ENCODE data around the gene TAS2R16. TPM values are rescaled to one million over a fixed set of nuclear protein-coding genes. Genes with fewer than 3 reads are reported as not detected.
"Not testable (repeated sequence)": the region's sequence is repeated elsewhere in the genome, so short reads cannot be mapped to it uniquely, and the experiment has no call there.

Gene TAS2R16
- total and polyA plus RNA-seq, 2 experiments from 2014 or later = not detected

GRCh38 chr7:122970740-122971725, 24.5 kb downstream of the TAS2R16 start:
- no peak for TF ChIP-seq EZH2phosphoT487 (IDR thresholded peaks at IDR 0.05; ENCODE audit: insufficient read depth, low read depth)
- TF ChIP-seq EZH2 (IDR thresholded peaks at IDR 0.05; ENCODE audit: insufficient read depth, poor library complexity, severe bottlenecking) = no peak
- Histone ChIP-seq H3K27ac (no peak overlapping the region), H3K4me2 (ENCODE audit: unreplicated experiment) (no peak overlapping the region), H3K4me1 (ENCODE audit: insufficient read depth) (no peaks in the 10 kb centered on the region), H2AFZ (no peak overlapping the region), H3K27me3 (replicated peaks; ENCODE audit: insufficient read depth) (no peaks in the 10 kb centered on the region), H3F3A (ENCODE audit: insufficient read depth) (no peaks in the 10 kb centered on the region), H3K4me3 (no peak overlapping the region), H3K9me3 (ENCODE audit: low read depth) (no peaks in the 10 kb centered on the region), H3K79me2 (ENCODE audit: insufficient read depth) (no peaks in the 10 kb centered on the region), H4K20me1 (ENCODE audit: insufficient read depth) (no peaks in the 10 kb centered on the region), H3K9ac (no peak overlapping the region), H3K9me2 (ENCODE audit: insufficient read depth) (no peaks in the 10 kb centered on the region), H3K36me3 (ENCODE audit: low read depth) (no peaks in the 10 kb centered on the region)
- 11 to 15% methylated on average over 5 to 6 of the region's 6 CpGs for WGBS, 2 experiments (ENCODE audit: low coverage in 1 of 2, low lambda C conversion rate in 2 of 2, missing lambda C conversion rate in 2 of 2)
- in situ Hi-C loops (cut with MboI) = no loop called here
- DNase-seq = no peak

- no peaks in the 10 kb centered on the region for H3K36me3 ChIP-seq (ENCODE audit: low read depth)
- no peak overlapping the region for H3K27ac ChIP-seq
- no peaks in the 10 kb centered on the region for H3K9me3 ChIP-seq (ENCODE audit: low read depth)
- no peak overlapping the region for H3K4me3 ChIP-seq
- no peaks in the 10 kb centered on the region for H3F3A ChIP-seq (ENCODE audit: insufficient read depth)
- no peaks in the 10 kb centered on the region for H4K20me1 ChIP-seq (ENCODE audit: insufficient read depth)
- no peak overlapping the region for H3K9ac ChIP-seq
- H3K9me2 ChIP-seq (ENCODE audit: insufficient read depth) = no peaks in the 10 kb centered on the region
- no peak overlapping the region for H3K4me2 ChIP-seq (ENCODE audit: unreplicated experiment)
- in situ Hi-C loops (cut with MboI) = no loop called here
- 27 to 35% methylated on average over 4 of the region's 4 CpGs for WGBS, 2 experiments (ENCODE audit: low coverage in 1 of 2, low lambda C conversion rate in 2 of 2, missing lambda C conversion rate in 2 of 2)
- H3K27me3 ChIP-seq (replicated peaks; ENCODE audit: insufficient read depth) = no peaks in the 10 kb centered on the region
- no peak overlapping the region for H2AFZ ChIP-seq
- no peak for DNase-seq
- H3K4me1 ChIP-seq (ENCODE audit: insufficient read depth) = no peaks in the 10 kb centered on the region
- no peak for TF ChIP-seq EZH2phosphoT487 (IDR thresholded peaks at IDR 0.05; ENCODE audit: insufficient read depth, low read depth)
- TF ChIP-seq EZH2 (IDR thresholded peaks at IDR 0.05; ENCODE audit: insufficient read depth, poor library complexity, severe bottlenecking) = no peak
- no peaks in the 10 kb centered on the region for H3K79me2 ChIP-seq (ENCODE audit: insufficient read depth)
Measured at GRCh38 chr7:122968389-122968788, 27.1 kb downstream of the TAS2R16 start.

- no peaks in the 10 kb centered on the region for H3F3A ChIP-seq (ENCODE audit: insufficient read depth)
- TF ChIP-seq EZH2 (IDR thresholded peaks at IDR 0.05; ENCODE audit: insufficient read depth, poor library complexity, severe bottlenecking) = no peak
- no peak overlapping the region for H2AFZ ChIP-seq
- no peaks in the 10 kb centered on the region for H3K9me2 ChIP-seq (ENCODE audit: insufficient read depth)
- in situ Hi-C loops (cut with MboI) = no loop called here
- H3K27me3 ChIP-seq (replicated peaks; ENCODE audit: insufficient read depth) = no peaks in the 10 kb centered on the region
- H3K4me2 ChIP-seq (ENCODE audit: unreplicated experiment) = no peak overlapping the region
- H3K36me3 ChIP-seq (ENCODE audit: low read depth) = no peaks in the 10 kb centered on the region
- WGBS, 2 experiments (ENCODE audit: low coverage in 1 of 2, low lambda C conversion rate in 2 of 2, missing lambda C conversion rate in 2 of 2) = 8 to 13% methylated on average over 2 of the region's 2 CpGs
- H3K4me3 ChIP-seq = no peak overlapping the region
- no peaks in the 10 kb centered on the region for H3K9me3 ChIP-seq (ENCODE audit: low read depth)
- no peaks in the 10 kb centered on the region for H4K20me1 ChIP-seq (ENCODE audit: insufficient read depth)
- no peaks in the 10 kb centered on the region for H3K4me1 ChIP-seq (ENCODE audit: insufficient read depth)
- no peak overlapping the region for H3K9ac ChIP-seq
- no peaks in the 10 kb centered on the region for H3K79me2 ChIP-seq (ENCODE audit: insufficient read depth)
- no peak overlapping the region for H3K27ac ChIP-seq
- DNase-seq = no peak
Measured at GRCh38 chr7:122965306-122965705, 30.2 kb downstream of the TAS2R16 start.

- H3K79me2 ChIP-seq (ENCODE audit: insufficient read depth); H3K9me3 ChIP-seq (ENCODE audit: low read depth); H3K27me3 ChIP-seq (replicated peaks; ENCODE audit: insufficient read depth); in situ Hi-C loops (cut with MboI); H3K4me2 ChIP-seq (ENCODE audit: unreplicated experiment); H4K20me1 ChIP-seq (ENCODE audit: insufficient read depth); H3K4me3 ChIP-seq; H3K4me1 ChIP-seq (ENCODE audit: insufficient read depth); H3K9me2 ChIP-seq (ENCODE audit: insufficient read depth); H3K9ac ChIP-seq; DNase-seq; H3F3A ChIP-seq (ENCODE audit: insufficient read depth); H3K27ac ChIP-seq; H2AFZ ChIP-seq; H3K36me3 ChIP-seq (ENCODE audit: low read depth): not testable (repeated sequence)
- 57 to 61% methylated on average over 2 of the region's 2 CpGs for WGBS, 2 experiments (ENCODE audit: low coverage in 1 of 2, low lambda C conversion rate in 2 of 2, missing lambda C conversion rate in 2 of 2)
Measured at GRCh38 chr7:122953678-122954077, 41.8 kb downstream of the TAS2R16 start.
